Measurements from ENCODE around the gene PTPRU.

- no peak for TF ChIP-seq CTCF (IDR thresholded peaks at IDR 0.05 in 4 of 5, conservative IDR thresholded peaks at IDR 0.05 in 1 of 5)
- TF ChIP-seq POLR2A (IDR thresholded peaks at IDR 0.05), result no peak
These were observed 2.3 kb downstream of the PTPRU start for GRCh38 chr1:29238620-29239002.

Data from gastrocnemius medialis (tissue), 4 donors.